SIG-M5 (cell line): ENCODE data around the gene DNAJB9.

Experiments
- DNase-seq: peaks from one replicate; lab custom pipeline; 2025; lab: John Stamatoyannopoulos, UW

The DNAJB9 gene

DNA sequence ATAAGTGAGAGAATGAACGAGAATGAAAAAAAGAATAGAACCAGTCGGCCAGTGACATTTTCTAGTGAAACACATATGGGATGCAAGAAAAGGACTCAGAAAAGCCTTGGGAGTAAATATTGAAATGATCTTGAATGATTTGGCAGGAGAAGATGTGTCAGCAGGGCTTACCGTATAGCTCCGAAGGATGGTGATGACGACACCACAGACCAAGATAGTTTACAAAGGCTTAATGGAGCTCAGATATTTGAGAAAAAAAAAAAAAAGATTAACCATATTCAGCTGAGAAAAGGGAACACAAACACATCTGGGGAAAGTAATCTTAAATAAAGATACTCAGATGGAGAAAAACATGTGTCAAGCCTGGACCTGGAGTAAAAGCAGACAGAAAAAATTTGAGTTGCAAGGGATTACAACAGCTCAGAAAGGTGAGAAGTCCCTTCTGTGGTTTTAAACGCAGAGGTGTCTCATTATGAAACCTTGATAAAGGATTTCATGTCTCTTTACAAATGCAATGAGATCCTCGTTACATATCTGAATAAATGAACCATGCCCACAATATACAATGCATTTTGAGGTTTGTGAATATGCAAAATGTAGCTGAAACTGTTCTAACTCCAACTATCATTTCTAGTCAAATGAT, 36.0 kb downstream of the DNAJB9 start:
- no peak for DNase-seq

DNA sequence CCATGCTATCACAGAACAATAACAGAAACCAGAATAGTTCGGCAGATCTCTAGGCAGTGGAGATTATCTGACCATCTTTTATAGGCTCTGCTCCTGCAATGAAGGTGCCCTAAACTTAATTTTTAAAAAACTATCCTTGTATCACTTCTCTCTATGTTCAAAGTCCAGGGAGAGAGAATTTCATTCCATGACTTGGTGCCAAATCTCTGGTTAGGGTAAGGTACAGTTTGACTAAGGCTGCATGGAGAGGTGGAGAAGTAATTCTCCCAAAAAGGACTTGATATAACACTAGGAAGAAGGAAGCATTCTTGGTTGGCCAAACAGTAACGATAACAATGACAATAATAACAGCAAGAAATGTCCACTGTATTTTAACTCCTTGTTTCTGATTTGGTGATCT, 40.0 kb downstream of the DNAJB9 start:
- DNase-seq = no peak

DNA sequence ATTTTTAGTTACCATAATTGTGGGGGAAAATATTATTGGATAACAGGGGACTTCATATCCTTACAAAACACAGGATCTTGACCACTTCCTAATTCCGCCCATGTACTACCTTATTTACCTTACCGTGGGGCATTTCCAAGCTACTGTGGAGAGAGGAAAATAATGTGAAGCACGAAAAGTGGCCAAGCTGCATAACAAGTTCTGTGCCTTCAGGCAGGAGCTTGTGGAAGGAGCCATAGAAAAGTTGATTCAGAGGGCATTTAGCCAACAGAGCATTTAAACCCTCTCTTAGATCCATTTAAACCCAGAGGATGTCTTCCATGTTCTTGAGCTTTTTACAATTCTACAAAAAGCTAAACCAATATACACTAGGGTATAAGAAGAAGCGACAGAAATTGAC, 41.6 kb downstream of the DNAJB9 start:
- DNase-seq = no peak

DNA sequence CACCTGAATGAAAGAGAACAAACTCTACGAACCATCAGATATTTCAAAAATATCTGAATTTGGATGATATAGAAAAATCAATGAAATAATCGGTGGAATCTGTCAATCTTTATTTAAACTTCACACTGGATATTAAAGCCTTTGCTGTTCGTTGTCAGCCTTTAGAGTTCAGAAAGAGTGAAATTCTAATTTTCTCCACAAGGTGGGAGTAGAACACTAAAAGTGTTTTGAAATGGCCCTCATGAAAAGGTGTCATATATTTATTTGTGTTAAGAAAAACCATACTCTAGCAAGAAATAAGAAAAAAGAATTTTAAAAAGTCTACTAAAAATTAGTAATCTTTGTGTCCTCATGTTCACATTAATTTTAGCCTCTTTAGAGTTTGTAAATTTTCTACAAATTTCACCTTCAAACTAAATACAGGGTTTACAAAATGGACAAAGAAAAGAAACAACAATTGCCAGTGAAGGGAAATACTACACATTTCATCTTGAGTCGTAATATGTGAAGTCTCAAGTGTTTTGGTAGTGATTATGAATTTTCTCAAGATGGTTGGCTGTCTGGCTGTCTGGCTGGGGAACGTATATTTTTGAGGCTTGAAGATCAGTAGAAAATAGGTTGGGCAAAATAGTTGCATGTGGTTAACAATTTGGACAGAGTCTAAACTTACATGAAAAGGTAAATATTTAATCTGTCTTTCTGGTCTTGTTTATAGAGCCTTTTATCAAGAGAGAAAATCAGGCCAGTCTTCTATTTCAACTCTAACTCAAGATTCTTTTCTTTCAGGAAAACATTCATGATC, 43.7 kb downstream of the DNAJB9 start:
- no peak for DNase-seq

GRCh38 chr7:108613949-108614381, 44.3 kb downstream of the DNAJB9 start:
- DNase-seq = no peak

GRCh38 chr7:108614896-108615295, 45.2 kb downstream of the DNAJB9 start:
- no peak for DNase-seq

- no peak for DNase-seq
These were observed 48.4 kb downstream of the DNAJB9 start for GRCh38 chr7:108618056-108618455.

- no peak for DNase-seq
These were observed 53.5 kb downstream of the DNAJB9 start for GRCh38 chr7:108623220-108623619.
